A673 (cell line): ENCODE results near the gene BMP2K.

Experiments used
- EZH2 ChIP-seq: fragments of 200-600 bp; sonication (generic); IDR thresholded peaks from 2 replicates; pipeline ENCODE4 v1.6.1; 2017; ENCODE audit warnings: borderline replicate concordance, low read depth, mild to moderate bottlenecking, mixed read lengths, antibody characterized with exemption, low read length; ENCODE audit not compliant: poor library complexity, severe bottlenecking
- TF ChIP-seq, protein P1 (sequence below): fragments of 300-800, 200-600 bp; sonication (generic); conservative IDR thresholded peaks from 2 replicates; pipeline ENCODE4 v1.5.1; 2017; ENCODE audit warnings: low read depth, mild to moderate bottlenecking, antibody characterized with exemption, low read length, moderate library complexity, mixed read lengths

DNA sequence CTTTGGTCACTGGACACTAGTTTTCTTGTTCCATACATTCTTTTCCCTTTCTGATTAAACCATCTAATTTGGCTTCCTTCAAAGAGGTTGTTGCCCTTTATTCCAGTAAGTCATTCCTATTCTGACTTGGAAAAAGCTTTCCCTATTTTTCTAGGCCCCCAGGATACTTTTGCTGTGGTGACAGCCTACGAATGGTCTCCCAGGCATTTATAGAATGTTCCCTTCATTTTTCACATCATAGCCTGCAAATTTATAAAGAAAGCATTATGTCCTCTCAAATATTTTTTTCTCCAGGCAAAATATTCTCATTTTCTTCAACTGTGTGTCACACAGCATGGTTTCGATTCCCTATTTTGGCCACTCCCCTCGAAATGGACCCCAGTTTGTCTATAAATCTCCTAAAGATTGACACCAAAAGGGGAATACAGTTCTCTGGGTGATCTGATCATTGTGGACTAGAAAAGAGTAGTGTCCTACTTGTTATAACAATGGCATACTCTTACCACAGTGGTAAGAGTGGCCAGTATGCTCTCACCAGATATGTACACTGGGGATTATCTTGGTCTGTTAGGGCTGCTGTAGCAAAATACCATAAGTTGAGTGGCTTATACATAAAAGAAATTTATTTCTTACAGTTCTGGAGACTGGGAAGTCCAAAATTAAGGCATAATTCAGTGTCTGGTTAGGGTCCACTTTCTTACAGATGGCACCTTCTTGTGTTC is 41.5 kb upstream of the BMP2K start:
- TF ChIP-seq, protein P1, sequence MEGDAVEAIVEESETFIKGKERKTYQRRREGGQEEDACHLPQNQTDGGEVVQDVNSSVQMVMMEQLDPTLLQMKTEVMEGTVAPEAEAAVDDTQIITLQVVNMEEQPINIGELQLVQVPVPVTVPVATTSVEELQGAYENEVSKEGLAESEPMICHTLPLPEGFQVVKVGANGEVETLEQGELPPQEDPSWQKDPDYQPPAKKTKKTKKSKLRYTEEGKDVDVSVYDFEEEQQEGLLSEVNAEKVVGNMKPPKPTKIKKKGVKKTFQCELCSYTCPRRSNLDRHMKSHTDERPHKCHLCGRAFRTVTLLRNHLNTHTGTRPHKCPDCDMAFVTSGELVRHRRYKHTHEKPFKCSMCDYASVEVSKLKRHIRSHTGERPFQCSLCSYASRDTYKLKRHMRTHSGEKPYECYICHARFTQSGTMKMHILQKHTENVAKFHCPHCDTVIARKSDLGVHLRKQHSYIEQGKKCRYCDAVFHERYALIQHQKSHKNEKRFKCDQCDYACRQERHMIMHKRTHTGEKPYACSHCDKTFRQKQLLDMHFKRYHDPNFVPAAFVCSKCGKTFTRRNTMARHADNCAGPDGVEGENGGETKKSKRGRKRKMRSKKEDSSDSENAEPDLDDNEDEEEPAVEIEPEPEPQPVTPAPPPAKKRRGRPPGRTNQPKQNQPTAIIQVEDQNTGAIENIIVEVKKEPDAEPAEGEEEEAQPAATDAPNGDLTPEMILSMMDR: no peak
- no peak for TF ChIP-seq EZH2
